Measurements from ENCODE around the gene SAMD10. TPM values are rescaled to one million over a fixed set of nuclear protein-coding genes. Genes with fewer than 3 reads are reported as not detected.

The SAMD10 gene
- total RNA-seq, 1 experiment from 2014 or later, result 8.8 TPM

GRCh38 chr20:63934271-63935068 lies 45.0 kb downstream of the SAMD10 start:
- BruUV-seq (replicated peaks), result no TSS peak
- no peak for ATAC-seq
- no peak for DNase-seq (ENCODE audit: low read depth, low spot score)
- no peaks in the 10 kb centered on the region for H3K9me3 ChIP-seq (ENCODE audit: control insufficient read depth, insufficient read depth, low read depth, low read length)
- POLR2A ChIA-PET, result no interaction called here
- H3K4me1 ChIP-seq (ENCODE audit: control insufficient read depth, insufficient read depth, low read length), result no peaks in the 10 kb centered on the region
- intact Hi-C loops (cut with micrococcal nuclease; ENCODE audit: unreplicated experiment) (no loop called here), in situ Hi-C loops (cut with HindIII; ENCODE audit: low pct_unique_long_range_greater_than_20kb, low sequenced_read_pairs) (no loop called here)
- CTCF ChIA-PET, result interaction anchor here (0.5 kb wide), 1 partner anchor 296 kb away, joined by 4 read pairs; no protein-coding TSS in a partner anchor
- H3K27ac ChIP-seq (ENCODE audit: low read length), result no peak overlapping the region
- no peak overlapping the region for H3K4me3 ChIP-seq (ENCODE audit: low read depth in 2 of 2, low read length in 2 of 2)
- no peak for TF ChIP-seq POLR2AphosphoS5 (IDR thresholded peaks at IDR 0.05; ENCODE audit: low read depth, low read length)
- TF ChIP-seq TCF7L2 (IDR thresholded peaks at IDR 0.05; ENCODE audit: low read depth, low read length), result no peak
- TF ChIP-seq, protein P1, sequence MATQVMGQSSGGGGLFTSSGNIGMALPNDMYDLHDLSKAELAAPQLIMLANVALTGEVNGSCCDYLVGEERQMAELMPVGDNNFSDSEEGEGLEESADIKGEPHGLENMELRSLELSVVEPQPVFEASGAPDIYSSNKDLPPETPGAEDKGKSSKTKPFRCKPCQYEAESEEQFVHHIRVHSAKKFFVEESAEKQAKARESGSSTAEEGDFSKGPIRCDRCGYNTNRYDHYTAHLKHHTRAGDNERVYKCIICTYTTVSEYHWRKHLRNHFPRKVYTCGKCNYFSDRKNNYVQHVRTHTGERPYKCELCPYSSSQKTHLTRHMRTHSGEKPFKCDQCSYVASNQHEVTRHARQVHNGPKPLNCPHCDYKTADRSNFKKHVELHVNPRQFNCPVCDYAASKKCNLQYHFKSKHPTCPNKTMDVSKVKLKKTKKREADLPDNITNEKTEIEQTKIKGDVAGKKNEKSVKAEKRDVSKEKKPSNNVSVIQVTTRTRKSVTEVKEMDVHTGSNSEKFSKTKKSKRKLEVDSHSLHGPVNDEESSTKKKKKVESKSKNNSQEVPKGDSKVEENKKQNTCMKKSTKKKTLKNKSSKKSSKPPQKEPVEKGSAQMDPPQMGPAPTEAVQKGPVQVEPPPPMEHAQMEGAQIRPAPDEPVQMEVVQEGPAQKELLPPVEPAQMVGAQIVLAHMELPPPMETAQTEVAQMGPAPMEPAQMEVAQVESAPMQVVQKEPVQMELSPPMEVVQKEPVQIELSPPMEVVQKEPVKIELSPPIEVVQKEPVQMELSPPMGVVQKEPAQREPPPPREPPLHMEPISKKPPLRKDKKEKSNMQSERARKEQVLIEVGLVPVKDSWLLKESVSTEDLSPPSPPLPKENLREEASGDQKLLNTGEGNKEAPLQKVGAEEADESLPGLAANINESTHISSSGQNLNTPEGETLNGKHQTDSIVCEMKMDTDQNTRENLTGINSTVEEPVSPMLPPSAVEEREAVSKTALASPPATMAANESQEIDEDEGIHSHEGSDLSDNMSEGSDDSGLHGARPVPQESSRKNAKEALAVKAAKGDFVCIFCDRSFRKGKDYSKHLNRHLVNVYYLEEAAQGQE (IDR thresholded peaks at IDR 0.05; ENCODE audit: insufficient read depth in 1 of 2, low read depth in 2 of 2, low read length in 1 of 2), result no peak
- TF ChIP-seq, protein P2, sequence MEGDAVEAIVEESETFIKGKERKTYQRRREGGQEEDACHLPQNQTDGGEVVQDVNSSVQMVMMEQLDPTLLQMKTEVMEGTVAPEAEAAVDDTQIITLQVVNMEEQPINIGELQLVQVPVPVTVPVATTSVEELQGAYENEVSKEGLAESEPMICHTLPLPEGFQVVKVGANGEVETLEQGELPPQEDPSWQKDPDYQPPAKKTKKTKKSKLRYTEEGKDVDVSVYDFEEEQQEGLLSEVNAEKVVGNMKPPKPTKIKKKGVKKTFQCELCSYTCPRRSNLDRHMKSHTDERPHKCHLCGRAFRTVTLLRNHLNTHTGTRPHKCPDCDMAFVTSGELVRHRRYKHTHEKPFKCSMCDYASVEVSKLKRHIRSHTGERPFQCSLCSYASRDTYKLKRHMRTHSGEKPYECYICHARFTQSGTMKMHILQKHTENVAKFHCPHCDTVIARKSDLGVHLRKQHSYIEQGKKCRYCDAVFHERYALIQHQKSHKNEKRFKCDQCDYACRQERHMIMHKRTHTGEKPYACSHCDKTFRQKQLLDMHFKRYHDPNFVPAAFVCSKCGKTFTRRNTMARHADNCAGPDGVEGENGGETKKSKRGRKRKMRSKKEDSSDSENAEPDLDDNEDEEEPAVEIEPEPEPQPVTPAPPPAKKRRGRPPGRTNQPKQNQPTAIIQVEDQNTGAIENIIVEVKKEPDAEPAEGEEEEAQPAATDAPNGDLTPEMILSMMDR (IDR thresholded peaks at IDR 0.05), result no peak
- no peak for TF ChIP-seq SIN3A (IDR thresholded peaks at IDR 0.05; ENCODE audit: borderline replicate concordance, insufficient read depth, low read depth, low read length)
- H3K36me3 ChIP-seq (ENCODE audit: control insufficient read depth, insufficient read depth, low read length), result 0 out of 2 replicates have a peak, but pooled peaks cover 2% of the 10 kb centered on the region
- H3K27me3 ChIP-seq (ENCODE audit: control insufficient read depth, insufficient read depth, low read length), result no peaks in the 10 kb centered on the region

GRCh38 chr20:63933646-63934045 lies 45.8 kb downstream of the SAMD10 start:
- intact Hi-C loops (cut with micrococcal nuclease; ENCODE audit: unreplicated experiment), result no loop called here
- H3K36me3 ChIP-seq (ENCODE audit: control insufficient read depth, insufficient read depth, low read length), result peaks cover 4% of the 10 kb centered on the region; the same call in 1 of the 2 replicates
- in situ Hi-C loops (cut with HindIII; ENCODE audit: low pct_unique_long_range_greater_than_20kb, low sequenced_read_pairs), result no loop called here
- ATAC-seq (no peak), DNase-seq (ENCODE audit: low read depth, low spot score) (no peak)
- no peaks in the 10 kb centered on the region for H3K27me3 ChIP-seq (ENCODE audit: control insufficient read depth, insufficient read depth, low read length)
- ChIA-PET CTCF (no interaction called here), POLR2A (no interaction called here)
- no peaks in the 10 kb centered on the region for H3K4me1 ChIP-seq (ENCODE audit: control insufficient read depth, insufficient read depth, low read length)
- BruUV-seq (replicated peaks), result TSS peak; percentile 62
- no peak overlapping the region for H3K4me3 ChIP-seq (ENCODE audit: low read depth in 2 of 2, low read length in 2 of 2)
- no peaks in the 10 kb centered on the region for H3K9me3 ChIP-seq (ENCODE audit: control insufficient read depth, insufficient read depth, low read depth, low read length)
- no peak for TF ChIP-seq POLR2AphosphoS5 (IDR thresholded peaks at IDR 0.05; ENCODE audit: low read depth, low read length)
- no peak for TF ChIP-seq TCF7L2 (IDR thresholded peaks at IDR 0.05; ENCODE audit: low read depth, low read length)
- TF ChIP-seq, protein P1 (IDR thresholded peaks at IDR 0.05; ENCODE audit: insufficient read depth in 1 of 2, low read depth in 2 of 2, low read length in 1 of 2), result no peak
- no peak overlapping the region for H3K27ac ChIP-seq (ENCODE audit: low read length)
